SK-N-SH (cell line): ENCODE measurements around the gene ART1. TPM values are rescaled to one million over a fixed set of nuclear protein-coding genes. Genes with fewer than 3 reads are reported as not detected.

Experiments used
- polyA plus RNA-seq, 3 experiments: library from polyadenylated mRNA; depleted of rRNA; stranded (reverse); fragments of >200 nt; gene quantifications; 2 replicates each; pipeline ENCODE4 v1.2.3, GENCODE V29; 2012
- small RNA-seq, 7 experiments: library from RNA; depleted of rRNA; stranded (forward); fragments of <200 nt; gene quantifications; one replicate each; pipeline ENCODE3, GENCODE V24; 2012

The ART1 gene
- polyA plus RNA-seq, 1 of the 3 experiments (the other 2 are of a cell fraction) = not detected

Small RNAs within 50 kb of the gene (small RNA-seq; reads per million reads assigned to genes)
- 0 reads per million in 7 experiments for gene RF00019

Other genes with a start within 250 kb of the ART1 start
- gene ART5, start 3.1 kb upstream of the ART1 start, polyA plus RNA-seq (2012; rRNA removed) = 0.58 and 0.59 TPM in 2 replicates
- gene CHRNA10, start 26.3 kb downstream of the ART1 start, polyA plus RNA-seq (2012; rRNA removed) = 1.1 TPM in 2 replicates
- 56.4 and 75.6 TPM in 2 replicates for gene NUP98, start 152.4 kb downstream of the ART1 start, polyA plus RNA-seq (2012; rRNA removed)
- gene PGAP2, start 163.4 kb downstream of the ART1 start, polyA plus RNA-seq (2012; rRNA removed) = 41.3 and 44.1 TPM in 2 replicates
- gene RHOG, start 195.8 kb downstream of the ART1 start, polyA plus RNA-seq (2012; rRNA removed) = 61.0 and 73.7 TPM in 2 replicates
- gene STIM1, start 210.5 kb downstream of the ART1 start, polyA plus RNA-seq (2012; rRNA removed) = 21.8 and 29.5 TPM in 2 replicates